RWPE2 (cell line): ENCODE data around the gene MTO1.

Source experiments
- ATAC-seq: fragments of 200-7000 bp; cut with Tn5 transposase; 3 replicates; pipeline ENCODE4 v1.9.1; 2021; ENCODE audit warnings: low read depth
- DNase-seq: peaks from one replicate; pipeline ENCODE4 v3.0.0-alpha.2; 2020; ENCODE audit warnings: low spot score
- H3K27ac ChIP-seq: fragments of 450-650 bp; 2 replicates; pipeline ENCODE4 v1.5.1; 2017; ENCODE audit warnings: mild to moderate bottlenecking; ENCODE audit not compliant: poor library complexity, severe bottlenecking
- H3K27me3 ChIP-seq: fragments of 250-450 bp; sonication (Bioruptor Pico); 2 replicates; pipeline ENCODE4 v1.5.1; 2021; ENCODE audit warnings: mild to moderate bottlenecking, moderate library complexity; ENCODE audit not compliant: insufficient read depth, poor library complexity, severe bottlenecking
- H3K36me3 ChIP-seq: fragments of 250-450 bp; sonication (Bioruptor Pico); 2 replicates; pipeline ENCODE4 v1.5.1; 2020; ENCODE audit warnings: low read depth, mild to moderate bottlenecking, moderate library complexity
- H3K4me1 ChIP-seq: fragments of 250-450 bp; sonication (Bioruptor Pico); 2 replicates; pipeline ENCODE4 v1.5.1; 2021; ENCODE audit warnings: mild to moderate bottlenecking, moderate library complexity; ENCODE audit not compliant: insufficient read depth, poor library complexity, severe bottlenecking
- H3K4me3 ChIP-seq: fragments of 250-450 bp; sonication (Bioruptor Pico); 2 replicates; pipeline ENCODE4 v1.5.1; 2021; ENCODE audit warnings: mild to moderate bottlenecking, moderate library complexity; ENCODE audit not compliant: severe bottlenecking
- H3K9me3 ChIP-seq: fragments of 250-450 bp; sonication (Bioruptor Pico); 2 replicates; pipeline ENCODE4 v1.5.1; 2021; ENCODE audit warnings: mild to moderate bottlenecking, moderate library complexity; ENCODE audit not compliant: severe bottlenecking
- CTCF ChIP-seq: fragments of 450-650 bp; IDR thresholded peaks from one replicate; pipeline ENCODE4 v1.5.1; 2017; ENCODE audit warnings: mild to moderate bottlenecking, moderate library complexity; ENCODE audit not compliant: poor library complexity, severe bottlenecking

MTO1 gene

DNA sequence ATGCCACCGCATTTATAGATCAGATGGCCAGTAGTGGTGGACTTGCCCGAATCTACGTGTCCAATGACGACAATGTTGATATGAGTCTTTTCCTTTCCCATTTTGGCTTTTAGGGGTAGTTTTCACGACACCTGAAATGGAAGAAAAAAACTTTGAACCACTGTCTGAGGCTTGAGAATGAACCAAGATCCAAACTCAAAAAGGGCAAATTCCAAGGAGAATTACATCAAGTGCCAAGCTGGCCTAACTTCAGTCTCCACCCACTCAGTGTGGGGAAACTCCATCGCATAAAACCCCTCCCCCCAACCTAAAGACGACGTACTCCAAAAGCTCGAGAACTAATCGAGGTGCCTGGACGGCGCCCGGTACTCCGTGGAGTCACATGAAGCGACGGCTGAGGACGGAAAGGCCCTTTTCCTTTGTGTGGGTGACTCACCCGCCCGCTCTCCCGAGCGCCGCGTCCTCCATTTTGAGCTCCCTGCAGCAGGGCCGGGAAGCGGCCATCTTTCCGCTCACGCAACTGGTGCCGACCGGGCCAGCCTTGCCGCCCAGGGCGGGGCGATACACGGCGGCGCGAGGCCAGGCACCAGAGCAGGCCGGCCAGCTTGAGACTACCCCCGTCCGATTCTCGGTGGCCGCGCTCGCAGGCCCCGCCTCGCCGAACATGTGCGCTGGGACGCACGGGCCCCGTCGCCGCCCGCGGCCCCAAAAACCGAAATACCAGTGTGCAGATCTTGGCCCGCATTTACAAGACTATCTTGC, 58.6 kb downstream of the MTO1 start:
- H3K27me3 ChIP-seq, result no peaks in the 10 kb centered on the region
- peak overlapping the region; percentile 97 for H3K27ac ChIP-seq
- DNase-seq, result peak; percentile 72
- ATAC-seq, result peak; percentile 15
- peaks cover 5% of the 10 kb centered on the region for H3K4me1 ChIP-seq
- H3K4me3 ChIP-seq, result peak overlapping the region; percentile 90
- no peak for TF ChIP-seq CTCF
- H3K9me3 ChIP-seq, result no peaks in the 10 kb centered on the region
- peaks cover 57% of the 10 kb centered on the region for H3K36me3 ChIP-seq

- no peak for TF ChIP-seq CTCF
- DNase-seq (peak; percentile 99), ATAC-seq (peak; percentile 68)
- Histone ChIP-seq H3K9me3 (no peaks in the 10 kb centered on the region), H3K36me3 (peaks cover 50% of the 10 kb centered on the region), H3K4me3 (peak within 1 kb of the TSS; percentile 90), H3K27ac (peak within 1 kb of the TSS; percentile 97), H3K27me3 (no peaks in the 10 kb centered on the region), H3K4me1 (peaks cover 5% of the 10 kb centered on the region)
Observed at GRCh38 chr6:73520688-73521350, 59.3 kb downstream of the MTO1 start, which contains the start of gene EEF1A1. EEF1A1 (minus strand) TSS chr6:73521032; CDS start chr6:73520026, 1,006 bp downstream.

DNA sequence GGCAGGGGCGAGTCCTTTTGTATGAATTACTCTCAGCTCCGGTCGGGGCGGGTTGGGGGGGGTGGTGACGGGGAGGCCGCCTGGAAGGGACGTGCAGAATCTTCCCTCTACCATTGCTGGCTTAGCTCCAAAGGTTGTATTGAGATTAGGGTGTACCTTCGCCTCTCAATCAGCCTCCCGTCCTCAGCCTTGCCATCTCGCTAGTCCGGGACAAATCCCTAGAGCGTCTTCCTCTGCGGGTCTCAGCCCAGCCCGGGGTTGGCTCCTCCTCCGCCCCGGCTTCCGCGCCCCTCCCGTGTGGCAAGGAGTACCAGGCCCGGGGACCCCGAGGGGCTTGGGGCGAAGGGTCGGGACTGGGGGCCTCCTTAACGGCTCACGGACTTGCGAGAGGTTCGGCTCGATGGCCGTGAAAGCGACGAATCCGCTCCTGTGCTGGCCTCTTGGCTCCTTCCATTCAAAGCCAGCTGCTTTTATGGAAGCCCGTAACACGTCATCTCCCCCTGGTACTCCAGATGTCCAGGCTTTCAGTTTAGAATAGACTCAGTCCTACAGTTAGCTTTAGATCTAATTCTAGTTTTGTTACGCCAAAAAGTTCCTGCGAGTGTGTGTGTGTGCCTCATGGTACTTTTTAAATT, 59.9 kb downstream of the MTO1 start:
- no peaks in the 10 kb centered on the region for H3K27me3 ChIP-seq
- peak overlapping the region; percentile 90 for H3K4me3 ChIP-seq
- ATAC-seq, result peak; percentile 52
- H3K36me3 ChIP-seq, result peaks cover 43% of the 10 kb centered on the region
- H3K9me3 ChIP-seq, result no peaks in the 10 kb centered on the region
- DNase-seq, result peak; percentile 81
- no peak for TF ChIP-seq CTCF
- peaks cover 5% of the 10 kb centered on the region for H3K4me1 ChIP-seq
- H3K27ac ChIP-seq, result peak overlapping the region; percentile 97

DNA sequence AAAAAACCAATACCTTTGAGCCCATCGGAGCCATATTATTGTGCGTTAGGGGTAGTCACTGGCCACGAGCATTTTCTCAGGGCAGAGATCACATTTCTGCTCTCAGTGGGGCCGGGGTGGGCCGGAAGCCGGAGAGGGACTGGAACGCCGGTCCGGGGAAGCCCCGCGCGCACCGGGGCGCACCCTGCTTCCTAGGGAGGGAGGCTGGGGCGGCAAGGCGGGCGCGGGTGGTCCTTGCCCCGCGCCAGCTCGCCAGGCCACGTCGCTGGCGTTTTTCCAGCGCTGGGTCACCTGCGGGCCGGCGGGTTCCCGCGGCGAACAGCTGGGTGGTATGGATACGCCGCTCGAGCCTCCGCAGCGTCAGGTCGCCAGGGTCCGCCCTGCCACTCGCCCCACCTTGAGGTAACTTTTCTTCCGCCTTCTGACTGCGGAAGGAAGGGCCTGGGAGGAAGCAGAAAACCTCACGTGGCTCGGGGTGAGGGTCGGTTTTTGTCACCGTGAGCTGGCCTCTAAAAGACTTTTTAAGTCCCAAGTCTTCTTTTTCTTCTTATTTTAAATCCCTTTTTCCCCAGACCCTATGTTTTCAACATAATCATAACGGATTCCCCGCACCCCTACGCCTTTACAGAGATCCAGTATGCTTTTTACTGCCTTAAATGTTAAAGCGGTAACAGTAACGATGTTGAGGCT, 62.0 kb downstream of the MTO1 start:
- Histone ChIP-seq H3K27ac (peak overlapping the region; percentile 97), H3K4me3 (peak overlapping the region; percentile 72)
- ATAC-seq, result peak; percentile 35

More for the DNA sequence above, 62.0 kb downstream of the MTO1 start:
- peak; percentile 66 for DNase-seq
- no peak for TF ChIP-seq CTCF
- peaks cover 22% of the 10 kb centered on the region for H3K36me3 ChIP-seq
- peaks cover 5% of the 10 kb centered on the region for H3K4me1 ChIP-seq
- H3K27me3 ChIP-seq, result no peaks in the 10 kb centered on the region
- no peaks in the 10 kb centered on the region for H3K9me3 ChIP-seq
